AG08396 (cell line): ENCODE data around the gene PCDHGA5.
A peak's percentile ranks its signal among the peaks of the same experiment; 100 is the strongest.
"Not testable (repeated sequence)": the region's sequence is repeated elsewhere in the genome, so short reads cannot be mapped to it uniquely, and the experiment has no call there.

Source experiments
- DNase-seq: peaks from one replicate; pipeline ENCODE4 v3.0.0; 2012; ENCODE audit warnings: low spot score, mixed read lengths

PCDHGA5 gene

DNA sequence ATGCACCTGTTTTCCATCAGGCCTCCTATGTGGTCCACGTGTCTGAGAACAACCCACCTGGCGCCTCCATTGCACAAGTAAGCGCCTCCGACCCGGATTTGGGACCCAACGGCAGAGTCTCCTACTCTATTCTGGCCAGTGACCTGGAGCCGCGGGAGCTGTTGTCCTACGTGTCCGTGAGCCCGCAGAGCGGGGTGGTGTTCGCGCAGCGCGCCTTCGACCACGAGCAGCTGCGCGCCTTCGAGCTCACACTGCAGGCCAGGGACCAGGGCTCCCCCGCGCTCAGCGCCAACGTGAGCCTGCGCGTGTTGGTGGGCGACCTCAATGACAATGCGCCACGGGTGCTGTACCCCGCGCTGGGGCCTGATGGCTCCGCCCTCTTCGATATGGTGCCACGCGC, 12.4 kb upstream of the PCDHGA5 start:
- no peak for DNase-seq

DNA sequence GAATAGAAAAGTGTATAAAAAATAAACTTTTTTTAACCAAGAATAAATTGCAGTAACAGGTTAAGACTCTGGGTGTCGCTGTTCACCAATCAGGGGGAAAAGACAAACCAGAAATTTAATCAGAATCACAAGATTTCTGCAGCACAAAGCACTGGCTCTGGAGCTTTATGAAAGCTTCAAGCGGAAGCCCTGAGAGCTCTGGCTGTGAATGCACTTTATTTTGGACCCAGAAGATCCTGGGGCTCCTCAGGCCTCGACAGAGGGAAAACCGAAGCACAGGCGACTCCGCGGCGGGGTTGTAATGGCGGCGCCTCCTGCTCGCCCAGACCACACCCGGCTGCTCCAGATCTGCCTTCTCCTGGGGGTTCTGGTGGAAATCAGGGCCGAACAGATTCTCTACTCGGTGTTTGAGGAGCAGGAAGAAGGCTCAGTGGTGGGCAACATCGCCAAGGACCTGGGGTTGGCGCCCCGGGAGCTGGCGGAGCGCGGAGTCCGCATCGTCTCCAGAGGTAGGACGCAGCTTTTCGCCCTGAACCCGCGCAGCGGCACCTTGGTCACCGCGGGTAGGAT, 9.0 kb upstream of the PCDHGA5 start, which contains the start of gene PCDHGA4:
PCDHGA4 (plus strand) TSS at position 122 of the 570 bp plus-strand sequence; CDS start at position 209, 87 bp downstream.
- DNase-seq: no peak

DNA sequence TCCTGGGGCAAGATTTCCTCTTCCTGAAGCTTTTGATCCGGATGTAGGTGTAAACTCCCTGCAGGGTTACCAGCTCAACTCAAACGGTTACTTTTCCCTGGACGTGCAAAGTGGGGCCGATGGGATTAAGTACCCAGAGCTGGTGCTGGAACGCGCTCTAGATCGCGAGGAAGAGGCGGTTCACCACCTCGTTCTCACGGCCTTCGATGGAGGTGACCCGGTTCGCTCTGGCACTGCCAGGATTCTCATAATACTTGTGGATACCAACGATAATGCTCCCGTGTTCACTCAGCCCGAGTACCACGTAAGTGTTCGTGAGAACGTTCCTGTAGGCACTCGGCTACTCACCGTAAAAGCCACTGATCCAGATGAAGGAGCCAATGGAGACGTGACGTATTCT, 8.3 kb upstream of the PCDHGA5 start:
- DNase-seq: no peak

DNA sequence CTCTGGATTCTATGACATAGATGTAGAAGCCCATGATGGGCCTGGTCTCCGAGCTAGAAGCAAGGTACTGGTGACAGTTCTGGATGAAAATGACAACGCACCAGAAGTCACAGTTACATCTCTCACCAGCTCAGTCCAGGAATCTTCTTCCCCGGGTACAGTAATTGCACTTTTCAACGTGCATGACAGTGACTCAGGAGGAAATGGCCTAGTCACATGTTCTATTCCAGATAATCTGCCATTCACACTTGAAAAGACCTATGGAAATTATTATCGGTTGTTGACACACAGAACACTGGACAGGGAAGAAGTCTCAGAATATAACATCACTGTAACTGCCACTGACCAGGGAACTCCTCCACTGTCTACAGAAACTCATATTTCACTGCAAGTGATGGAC, 7.8 kb upstream of the PCDHGA5 start:
- DNase-seq: no peak

DNA sequence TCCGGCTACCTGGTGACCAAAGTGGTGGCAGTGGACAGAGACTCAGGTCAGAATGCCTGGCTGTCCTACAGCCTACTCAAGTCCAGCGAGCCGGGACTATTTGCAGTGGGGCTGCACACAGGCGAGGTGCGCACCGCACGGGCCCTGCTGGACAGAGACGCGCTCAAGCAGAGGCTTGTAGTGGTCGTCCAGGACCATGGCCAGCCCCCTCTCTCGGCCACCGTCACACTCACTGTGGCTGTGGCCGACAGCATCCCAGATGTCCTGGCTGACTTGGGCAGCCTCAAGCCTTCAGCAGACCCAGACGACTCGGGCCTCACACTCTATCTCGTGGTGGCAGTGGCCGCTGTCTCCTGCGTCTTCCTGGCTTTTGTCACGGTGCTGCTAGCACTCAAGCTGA, 7.0 kb upstream of the PCDHGA5 start:
- DNase-seq: no peak

DNA sequence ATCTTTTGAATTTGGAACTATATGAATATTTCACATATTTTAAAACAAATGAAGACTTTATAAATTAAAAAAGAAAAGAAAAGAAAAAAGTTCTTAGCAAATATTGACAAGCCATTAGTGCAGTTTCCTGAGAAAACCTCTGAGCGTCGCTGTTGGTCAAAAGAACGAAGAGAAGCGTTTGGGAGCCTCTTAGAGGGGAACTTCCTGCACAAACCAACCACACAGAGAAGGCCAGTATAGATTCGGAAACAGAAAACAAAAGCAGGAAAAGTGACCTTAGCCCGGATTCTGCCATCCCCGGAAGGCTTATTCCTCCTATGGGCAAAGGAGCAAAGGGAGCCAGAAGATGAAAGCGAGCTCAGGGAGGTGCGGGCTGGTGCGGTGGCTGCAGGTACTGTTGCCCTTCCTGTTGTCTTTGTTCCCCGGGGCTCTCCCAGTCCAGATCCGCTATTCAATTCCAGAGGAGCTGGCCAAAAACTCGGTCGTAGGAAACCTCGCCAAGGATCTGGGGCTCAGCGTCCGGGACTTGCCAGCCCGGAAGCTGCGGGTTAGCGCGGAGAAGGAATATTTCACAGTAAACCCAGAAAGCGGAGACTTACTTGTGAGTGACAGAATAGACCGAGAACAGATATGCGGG, 4.1 kb upstream of the PCDHGA5 start, which contains the start of gene PCDHGB2:
PCDHGB2 (plus strand) TSS at position 205 of the 637 bp plus-strand sequence; CDS start at position 347, 142 bp downstream.
- peak; percentile 67 for DNase-seq

DNA sequence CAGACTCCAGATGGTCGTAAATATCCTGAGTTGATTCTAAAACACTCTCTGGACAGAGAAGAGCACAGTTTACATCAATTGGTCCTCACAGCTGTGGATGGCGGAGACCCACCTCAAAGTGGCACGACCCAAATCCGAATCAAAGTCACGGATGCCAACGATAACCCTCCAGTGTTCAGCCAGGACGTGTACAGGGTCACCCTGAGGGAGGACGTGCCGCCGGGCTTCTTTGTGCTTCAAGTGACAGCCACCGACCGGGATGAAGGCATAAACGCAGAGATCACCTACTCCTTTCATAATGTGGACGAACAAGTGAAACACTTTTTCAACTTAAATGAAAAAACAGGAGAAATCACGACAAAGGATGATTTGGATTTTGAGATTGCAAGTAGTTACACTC, 3.3 kb upstream of the PCDHGA5 start:
- DNase-seq: no peak

DNA sequence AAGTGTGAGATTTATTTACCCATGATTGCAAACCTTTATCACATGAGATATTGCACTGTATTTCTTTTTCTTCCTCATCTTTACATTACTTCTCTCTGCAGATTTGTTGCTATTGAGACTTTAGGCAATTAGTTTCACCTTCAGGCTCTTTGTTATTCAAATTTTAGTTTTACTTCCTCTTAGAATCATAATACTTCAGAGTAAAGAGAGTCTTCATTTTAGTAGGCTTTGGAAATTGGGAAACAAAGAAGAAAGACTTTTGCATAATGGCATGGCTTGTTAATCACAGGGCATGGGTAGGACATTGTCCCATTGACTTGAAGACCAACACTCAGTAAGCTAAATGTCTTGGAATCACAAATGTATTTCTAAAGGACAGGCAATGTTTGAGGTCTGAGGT, 1.2 kb upstream of the PCDHGA5 start:
- no peak for DNase-seq

DNA sequence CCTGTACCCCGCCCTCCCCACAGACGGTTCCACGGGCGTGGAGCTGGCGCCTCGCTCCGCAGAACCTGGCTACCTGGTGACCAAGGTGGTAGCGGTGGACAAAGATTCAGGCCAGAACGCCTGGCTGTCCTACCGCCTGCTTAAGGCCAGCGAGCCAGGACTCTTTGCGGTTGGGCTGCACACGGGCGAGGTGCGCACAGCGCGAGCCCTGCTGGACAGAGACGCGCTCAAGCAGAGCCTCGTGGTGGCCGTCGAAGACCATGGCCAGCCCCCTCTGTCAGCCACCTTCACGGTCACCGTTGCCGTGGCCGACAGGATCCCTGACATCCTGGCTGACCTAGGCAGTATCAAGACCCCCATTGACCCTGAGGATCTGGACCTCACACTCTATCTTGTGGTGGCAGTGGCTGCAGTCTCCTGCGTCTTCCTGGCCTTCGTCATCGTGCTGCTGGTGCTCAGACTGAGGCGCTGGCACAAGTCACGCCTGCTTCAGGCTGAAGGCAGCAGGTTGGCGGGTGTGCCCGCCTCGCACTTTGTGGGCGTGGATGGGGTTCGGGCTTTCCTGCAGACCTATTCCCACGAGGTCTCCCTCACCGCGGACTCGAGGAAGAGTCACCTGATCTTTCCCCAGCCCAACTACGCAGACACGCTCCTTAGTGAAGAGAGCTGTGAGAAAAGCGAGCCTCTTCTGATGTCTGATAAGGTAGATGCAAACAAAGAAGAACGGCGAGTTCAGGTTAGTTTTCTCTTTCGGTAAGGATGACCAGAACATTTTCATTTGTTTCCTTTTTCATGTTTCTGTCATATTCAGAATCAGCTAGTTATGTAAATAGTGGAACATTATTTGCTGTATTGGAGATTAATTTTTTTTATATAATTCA, 2.3 kb downstream of the PCDHGA5 start:
- no peak for DNase-seq

DNA sequence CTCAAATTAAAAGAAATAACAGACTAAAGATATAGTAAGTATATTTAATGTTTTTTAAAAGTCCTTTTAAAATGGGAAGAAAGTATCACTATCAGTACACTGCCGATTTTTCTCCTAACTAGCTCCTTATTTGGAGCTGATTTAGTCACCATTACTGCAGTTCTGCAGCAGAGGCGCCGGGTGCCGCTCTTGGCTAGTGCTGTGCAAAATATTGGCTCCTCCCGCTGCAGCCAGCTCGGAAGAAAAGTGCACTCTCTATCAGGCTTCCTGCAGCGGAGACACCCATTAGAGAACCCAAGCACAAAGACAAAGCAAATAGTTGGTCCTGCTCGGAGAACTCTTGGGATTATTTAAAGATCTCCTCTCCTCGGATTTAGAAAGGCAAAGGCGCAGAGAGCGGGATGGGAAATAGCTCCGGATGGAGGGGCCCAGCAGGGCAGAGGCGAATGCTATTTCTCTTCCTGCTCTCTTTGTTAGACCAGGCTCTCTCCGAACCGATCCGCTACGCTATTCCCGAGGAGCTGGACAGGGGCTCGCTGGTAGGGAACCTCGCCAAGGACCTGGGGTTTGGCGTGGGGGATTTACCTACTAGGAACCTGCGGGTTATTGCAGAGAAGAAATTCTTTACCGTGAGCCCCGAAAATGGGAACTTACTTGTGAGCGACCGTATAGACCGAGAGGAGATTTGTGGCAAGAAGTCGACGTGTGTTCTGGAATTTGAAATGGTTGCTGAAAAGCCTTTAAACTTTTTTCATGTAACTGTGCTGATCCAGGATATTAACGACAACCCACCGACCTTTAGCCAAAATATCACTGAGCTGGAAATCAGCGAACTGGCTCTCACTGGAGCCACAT, 6.3 kb downstream of the PCDHGA5 start, which contains the start of gene PCDHGB3:
PCDHGB3 (plus strand) TSS at position 249 of the 855 bp plus-strand sequence; CDS start at position 402, 153 bp downstream.
- peak; percentile 80 for DNase-seq

DNA sequence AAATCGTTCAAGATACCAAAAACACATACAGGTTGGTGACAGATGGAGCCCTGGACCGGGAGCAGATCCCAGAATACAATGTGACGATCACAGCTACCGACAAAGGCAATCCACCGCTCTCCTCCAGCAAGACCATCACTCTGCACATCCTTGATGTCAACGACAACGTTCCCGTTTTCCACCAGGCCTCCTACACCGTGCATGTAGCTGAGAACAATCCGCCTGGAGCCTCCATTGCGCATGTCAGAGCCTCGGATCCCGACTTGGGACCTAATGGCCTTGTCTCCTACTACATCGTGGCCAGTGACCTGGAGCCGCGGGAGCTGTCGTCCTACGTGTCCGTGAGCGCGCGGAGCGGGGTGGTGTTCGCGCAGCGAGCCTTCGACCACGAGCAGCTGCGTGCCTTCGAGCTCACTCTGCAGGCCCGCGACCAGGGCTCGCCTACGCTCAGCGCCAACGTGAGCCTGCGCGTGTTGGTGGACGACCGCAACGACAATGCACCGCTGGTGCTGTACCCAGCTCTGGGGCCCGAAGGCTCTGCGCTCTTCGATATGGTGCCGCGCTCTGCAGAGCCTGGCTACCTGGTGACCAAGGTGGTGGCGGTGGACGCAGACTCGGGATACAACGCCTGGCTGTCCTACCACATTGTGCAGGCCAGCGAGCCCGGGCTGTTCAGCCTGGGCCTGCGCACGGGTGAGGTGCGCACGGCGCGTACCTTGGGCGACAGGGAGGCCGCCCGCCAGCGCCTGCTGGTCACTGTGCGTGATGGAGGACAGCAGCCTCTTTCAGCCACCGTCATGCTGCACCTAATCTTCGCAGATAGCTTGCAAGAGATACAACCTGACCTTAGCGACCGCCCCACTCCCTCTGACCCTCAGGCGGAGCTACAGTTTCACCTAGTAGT, 7.9 kb downstream of the PCDHGA5 start:
- no peak for DNase-seq

DNA sequence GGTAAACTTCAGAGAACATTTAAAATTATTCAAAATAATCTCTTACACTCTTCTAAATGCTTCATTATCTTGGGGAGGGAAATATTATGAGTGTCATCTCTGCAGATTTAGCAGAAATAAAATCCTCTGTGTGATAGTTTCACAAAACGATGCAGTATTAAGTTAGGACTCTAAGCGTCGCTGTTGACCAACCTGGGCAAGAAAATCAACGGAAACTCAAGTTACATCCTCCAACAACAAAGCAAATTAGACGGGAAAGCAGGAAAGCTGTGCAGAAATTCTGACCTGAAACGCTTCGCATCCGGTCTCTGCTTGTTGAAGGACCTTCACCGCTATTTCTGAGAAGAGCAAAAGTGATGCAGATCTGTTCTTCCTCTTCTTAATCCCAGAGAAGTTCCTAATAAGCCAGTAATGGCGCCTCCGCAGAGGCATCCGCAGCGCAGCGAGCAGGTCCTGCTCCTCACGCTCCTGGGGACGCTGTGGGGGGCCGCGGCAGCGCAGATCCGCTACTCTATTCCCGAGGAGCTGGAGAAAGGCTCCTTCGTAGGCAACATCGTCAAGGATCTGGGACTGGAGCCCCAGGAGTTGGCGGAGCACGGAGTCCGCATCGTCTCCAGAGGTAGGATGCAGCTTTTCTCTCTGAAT, 9.8 kb downstream of the PCDHGA5 start, which contains the start of gene PCDHGA6:
PCDHGA6 (plus strand) TSS at position 219 of the 645 bp plus-strand sequence; CDS start at position 412, 193 bp downstream.
- DNase-seq: peak; percentile 50

DNA sequence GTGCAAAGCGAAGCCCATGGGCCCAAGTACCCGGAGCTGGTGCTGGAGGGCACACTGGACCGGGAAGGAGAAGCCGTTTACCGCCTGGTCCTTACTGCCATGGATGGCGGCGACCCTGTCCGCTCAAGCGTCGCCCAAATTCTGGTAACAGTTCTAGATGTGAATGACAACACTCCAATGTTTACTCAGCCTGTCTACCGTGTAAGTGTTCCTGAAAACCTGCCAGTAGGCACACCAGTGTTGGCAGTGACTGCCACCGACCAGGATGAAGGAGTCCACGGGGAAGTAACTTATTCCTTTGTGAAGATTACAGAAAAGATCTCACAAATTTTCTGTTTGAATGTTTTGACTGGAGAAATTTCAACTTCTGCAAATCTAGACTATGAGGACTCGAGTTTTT, 10.7 kb downstream of the PCDHGA5 start:
- no peak for DNase-seq

DNA sequence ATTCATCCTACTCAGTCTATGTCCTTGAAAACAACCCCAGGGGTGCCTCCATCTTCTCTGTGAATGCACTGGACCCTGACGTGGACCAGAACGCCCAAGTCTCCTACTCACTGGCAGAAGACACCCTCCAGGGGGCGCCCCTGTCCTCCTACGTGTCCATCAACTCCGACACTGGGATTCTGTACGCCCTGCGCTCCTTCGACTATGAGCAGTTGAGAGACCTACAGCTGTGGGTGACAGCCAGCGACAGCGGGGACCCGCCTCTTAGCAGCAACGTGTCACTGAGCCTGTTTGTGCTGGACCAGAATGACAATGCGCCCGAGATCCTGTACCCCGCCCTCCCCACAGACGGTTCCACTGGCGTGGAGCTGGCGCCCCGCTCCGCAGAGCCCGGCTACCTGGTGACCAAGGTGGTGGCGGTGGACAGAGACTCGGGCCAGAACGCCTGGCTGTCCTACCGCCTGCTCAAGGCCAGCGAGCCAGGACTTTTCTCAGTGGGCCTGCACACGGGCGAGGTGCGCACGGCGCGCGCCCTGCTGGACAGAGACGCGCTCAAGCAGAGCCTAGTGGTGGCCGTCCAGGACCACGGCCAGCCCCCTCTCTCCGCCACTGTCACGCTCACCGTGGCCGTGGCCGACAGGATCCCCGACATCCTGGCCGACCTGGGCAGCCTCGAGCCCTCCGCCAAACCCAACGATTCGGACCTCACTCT, 11.6 kb downstream of the PCDHGA5 start:
- not testable (repeated sequence) for DNase-seq

DNA sequence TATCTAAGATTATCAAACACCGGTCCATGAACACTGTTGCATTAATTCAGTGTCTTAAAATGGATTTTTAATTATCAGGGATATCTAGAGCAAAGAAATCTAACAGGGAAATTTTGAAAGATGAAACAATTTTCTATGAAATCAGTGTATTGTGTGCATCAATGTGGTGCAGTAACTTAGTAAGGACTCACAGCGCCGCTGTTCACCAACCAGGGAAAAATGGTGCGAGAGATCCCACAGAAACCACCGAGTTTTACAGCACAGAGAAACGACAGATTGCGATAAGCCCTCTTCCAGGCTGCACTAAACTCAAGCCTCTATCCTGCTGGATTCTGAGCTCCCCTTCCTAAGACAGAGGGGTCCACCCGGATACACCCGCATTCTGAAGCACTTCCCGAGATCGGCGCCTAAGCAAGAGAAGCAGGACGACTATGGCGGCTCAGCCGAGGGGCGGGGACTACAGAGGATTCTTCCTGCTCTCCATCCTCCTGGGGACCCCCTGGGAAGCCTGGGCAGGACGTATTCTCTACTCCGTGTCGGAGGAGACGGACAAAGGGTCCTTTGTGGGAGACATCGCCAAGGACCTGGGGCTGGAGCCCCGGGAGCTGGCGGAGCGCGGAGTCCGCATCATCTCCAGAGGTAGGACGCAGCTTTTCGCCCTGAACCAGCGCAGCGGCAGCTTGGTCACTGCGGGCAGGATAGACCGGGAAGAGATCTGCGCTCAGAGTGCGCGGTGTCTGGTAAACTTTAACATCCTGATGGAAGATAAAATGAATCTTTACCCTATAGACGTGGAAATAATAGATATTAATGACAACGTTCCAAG, 18.7 kb downstream of the PCDHGA5 start, which contains the start of gene PCDHGA7:
PCDHGA7 (plus strand) TSS at position 274 of the 826 bp plus-strand sequence; CDS start at position 432, 158 bp downstream.
- peak; percentile 55 for DNase-seq

DNA sequence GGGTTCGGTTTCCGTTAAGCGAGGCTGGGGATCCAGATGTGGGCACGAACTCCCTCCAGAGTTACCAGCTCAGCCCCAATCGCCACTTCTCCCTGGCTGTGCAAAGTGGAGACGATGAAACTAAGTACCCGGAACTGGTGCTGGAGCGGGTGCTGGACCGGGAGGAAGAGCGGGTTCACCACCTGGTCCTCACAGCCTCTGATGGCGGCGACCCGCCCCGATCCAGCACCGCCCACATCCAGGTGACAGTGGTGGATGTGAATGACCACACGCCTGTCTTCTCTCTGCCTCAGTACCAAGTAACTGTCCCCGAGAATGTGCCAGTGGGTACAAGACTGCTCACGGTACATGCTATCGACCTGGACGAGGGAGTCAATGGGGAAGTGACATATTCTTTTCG, 19.4 kb downstream of the PCDHGA5 start:
- no peak for DNase-seq

DNA sequence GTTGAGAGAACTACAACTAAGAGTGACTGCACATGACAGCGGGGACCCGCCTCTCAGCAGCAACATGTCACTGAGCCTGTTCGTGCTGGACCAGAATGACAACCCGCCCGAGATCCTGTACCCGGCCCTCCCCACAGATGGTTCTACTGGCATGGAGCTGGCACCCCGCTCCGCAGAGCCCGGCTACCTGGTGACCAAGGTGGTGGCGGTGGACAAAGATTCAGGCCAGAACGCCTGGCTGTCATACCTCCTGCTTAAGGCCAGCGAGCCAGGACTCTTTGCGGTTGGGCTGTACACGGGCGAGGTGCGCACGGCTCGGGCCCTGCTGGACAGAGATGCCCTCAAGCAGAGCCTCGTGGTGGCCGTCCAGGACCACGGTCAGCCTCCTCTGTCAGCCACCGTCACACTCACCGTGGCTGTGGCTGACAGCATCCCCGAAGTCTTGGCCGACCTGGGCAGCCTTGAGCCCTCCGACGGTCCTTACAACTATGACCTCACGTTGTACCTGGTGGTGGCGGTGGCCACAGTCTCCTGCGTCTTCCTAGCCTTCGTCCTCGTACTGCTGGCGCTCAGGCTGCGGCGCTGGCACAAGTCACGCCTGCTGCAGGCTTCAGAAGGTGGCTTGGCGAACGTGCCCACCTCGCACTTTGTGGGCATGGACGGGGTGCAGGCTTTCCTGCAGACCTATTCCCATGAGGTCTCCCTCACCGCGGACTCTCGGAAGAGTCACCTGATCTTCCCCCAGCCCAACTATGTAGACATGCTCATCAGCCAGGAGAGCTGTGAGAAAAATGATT, 20.7 kb downstream of the PCDHGA5 start:
- no peak for DNase-seq
